GM21360 (cell line): ENCODE data around the gene RABIF.
"Not testable (repeated sequence)": the region's sequence is repeated elsewhere in the genome, so short reads cannot be mapped to it uniquely, and the experiment has no call there.

Source experiments
- ATAC-seq: cut with Tn5 transposase; IDR thresholded peaks from one replicate; pipeline ENCODE4 v1.9.1; 2021; ENCODE audit warnings: mild to moderate bottlenecking, moderate library complexity; ENCODE audit not compliant: unreplicated experiment

RABIF gene

GRCh38 chr1:202835548-202836072 is 53.3 kb downstream of the RABIF start:
- ATAC-seq, result no peak

DNA sequence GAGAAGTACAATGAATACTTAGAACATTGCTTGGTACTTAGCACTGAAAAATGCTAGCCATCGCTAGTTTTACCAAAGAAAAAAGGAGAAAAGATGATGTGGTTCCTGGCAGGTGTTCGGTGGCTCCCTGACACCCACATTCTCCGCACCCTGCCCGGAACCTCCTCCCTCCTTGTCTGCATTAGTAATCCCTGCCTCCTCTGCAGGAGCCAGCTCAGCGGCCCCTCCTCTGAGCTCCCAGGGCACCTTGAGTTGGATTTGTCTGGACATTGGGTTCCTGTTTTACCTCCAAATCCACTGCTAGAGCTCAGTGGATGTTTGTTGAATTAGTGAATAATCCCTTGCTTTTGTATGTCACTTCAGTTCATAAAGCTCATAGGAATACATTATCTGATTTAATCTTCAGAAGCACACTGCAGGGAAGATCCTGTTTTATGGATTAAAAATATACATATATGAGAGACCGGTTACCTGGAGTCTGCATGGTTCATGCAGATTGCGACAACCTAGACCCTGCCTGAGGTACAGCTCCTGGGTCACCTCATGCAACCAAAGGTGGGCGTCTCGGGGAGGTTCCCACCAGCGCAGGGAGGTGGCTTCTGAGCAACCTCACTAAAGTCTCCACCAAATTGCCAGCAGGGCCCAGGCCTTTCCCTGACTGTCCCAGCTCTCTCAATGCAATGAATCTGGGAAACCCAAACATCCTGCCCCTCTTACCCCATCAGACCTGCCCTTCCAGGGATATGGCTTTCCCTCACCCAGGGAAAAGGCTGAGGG is 54.0 kb downstream of the RABIF start:
- ATAC-seq, result no peak

DNA sequence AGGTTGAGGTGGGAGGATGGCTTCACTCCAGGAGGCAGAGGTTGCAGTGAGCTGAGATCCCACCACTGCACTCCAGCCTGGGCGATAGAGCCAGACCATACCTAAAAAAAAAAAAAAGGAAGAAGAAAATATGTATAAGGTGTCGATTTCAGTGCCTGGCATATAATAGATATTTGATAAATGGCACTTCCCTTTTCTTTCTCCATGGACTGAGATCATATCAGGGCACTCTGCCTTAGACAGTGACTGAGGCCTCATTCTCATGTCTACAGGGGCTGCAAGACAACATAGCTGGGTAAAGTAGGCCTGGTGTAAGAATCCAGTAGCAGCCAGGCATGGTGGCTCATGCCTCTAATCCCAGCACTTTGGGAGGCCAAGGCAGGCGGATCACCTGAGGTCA is 57.0 kb downstream of the RABIF start:
- no peak for ATAC-seq

- not testable (repeated sequence) for ATAC-seq
These were observed 59.7 kb downstream of the RABIF start for GRCh38 chr1:202829223-202829622.
